Bone marrow (tissue), 2 donors: ENCODE measurements around the gene RAB3A.
"Not testable (repeated sequence)": the region's sequence is repeated elsewhere in the genome, so short reads cannot be mapped to it uniquely, and the experiment has no call there.

Source experiments
- DNase-seq, 2 donors: peaks; one replicate each; lab custom pipeline; 2025; lab: John Stamatoyannopoulos, UW

RAB3A gene

DNA sequence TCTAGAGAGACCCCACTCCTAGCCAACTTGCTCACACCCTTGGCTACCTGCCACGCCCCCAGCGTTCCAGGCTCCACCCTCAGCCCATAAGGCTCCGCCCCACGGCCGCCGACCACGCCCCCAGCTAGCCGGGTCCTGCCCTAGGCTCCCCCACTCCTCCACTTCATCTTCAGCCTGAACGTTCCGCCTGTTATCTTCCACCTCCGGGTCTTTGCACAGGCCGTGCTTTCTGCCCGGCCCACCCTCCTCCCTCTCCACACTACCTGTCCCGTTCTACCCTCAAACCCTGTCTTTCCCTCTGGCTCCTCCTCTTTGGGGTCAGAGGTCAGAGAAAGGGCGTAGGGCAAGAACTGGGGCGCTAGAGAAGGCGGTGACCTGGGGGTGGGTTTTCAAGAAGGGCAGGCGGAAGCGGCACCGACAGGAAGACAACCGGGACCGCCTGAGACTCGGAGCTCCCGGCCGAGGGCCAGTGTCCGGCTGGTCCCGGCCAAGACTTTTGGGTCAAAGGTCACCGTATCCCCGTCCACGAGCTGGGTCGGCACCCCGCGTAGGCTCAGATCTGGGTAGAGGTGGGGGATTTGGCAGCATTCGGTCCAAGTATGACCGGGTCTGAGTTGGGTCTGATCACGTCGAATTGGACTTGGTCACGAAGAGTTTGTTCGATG lies 20.1 kb upstream of the RAB3A start:
- peak in 1 of 2 donors; percentile 44 for DNase-seq

DNA sequence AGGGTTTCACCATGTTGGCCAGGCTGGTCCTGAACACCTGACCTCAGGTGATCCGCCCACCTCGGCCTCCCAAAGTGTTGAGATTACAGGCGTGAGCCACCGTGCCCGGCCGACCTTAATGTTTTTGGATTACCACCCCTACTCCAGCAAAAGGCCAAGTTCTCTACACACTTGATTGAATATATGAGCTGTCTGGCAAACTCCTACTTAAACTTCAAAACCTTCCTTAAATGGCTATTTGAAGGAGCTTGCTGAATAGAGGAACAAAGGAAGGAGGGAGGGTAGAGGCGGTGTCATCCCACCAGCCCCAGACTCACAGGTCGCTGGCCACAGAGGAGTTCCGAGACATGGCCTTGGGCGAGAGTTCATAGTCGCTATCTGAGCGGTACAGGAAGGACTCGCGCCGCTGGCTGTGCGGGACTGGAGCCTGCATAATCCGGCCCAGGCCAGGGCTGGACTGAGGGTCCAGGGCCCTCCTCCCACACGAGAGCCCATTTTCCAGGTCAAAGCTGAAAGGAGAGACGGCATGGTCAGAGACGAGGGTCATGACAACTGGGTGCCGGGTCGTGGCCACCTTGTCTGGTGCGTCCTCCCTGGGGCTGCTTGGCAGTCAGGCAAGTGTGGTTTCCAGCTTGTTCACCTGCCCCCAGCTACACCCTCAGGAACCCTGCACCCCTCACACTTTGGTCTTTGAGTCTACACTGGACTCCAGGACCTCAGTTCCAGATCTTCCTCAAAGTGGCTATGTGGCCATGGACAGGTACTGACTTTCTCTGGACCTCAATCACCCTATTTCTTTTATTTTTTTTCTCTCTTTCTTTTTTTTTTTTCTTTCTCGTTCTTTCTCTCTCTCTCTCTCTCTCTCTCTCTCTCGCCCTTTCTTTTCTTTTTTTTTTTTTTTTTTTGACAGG lies 18.2 kb upstream of the RAB3A start:
- DNase-seq = no peak

DNA sequence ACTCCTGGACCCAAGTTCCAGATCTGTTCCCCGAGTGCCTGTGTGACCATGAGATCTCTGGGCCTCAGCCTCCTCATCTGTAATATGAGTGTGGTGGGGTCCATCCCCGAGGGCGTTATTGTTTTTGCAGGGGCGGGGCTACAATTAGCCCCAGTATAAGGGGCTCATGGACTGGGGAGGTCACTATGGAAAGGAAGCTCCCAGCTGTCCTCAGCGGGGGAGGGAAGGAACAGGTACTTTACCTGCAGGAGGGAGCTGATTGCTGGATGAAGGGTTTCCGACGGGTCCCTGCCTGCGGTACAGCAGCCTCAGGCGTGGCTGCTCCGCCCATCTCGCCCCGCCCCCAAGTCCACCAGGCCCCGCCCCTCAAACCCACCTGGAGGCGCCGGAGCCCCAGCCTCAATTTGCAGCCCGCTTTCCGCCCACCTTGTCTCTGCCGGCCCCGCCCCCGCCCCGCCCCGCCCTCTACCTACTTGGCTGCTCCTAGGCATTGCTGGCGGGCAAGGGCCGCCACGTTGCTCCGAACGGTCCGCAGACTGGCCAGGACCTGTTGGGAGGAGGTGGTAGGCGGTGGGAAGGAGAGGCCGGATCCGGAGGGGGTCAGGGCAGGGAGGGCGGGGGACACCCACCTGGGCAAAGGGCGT lies 16.9 kb upstream of the RAB3A start:
- no peak for DNase-seq

DNA sequence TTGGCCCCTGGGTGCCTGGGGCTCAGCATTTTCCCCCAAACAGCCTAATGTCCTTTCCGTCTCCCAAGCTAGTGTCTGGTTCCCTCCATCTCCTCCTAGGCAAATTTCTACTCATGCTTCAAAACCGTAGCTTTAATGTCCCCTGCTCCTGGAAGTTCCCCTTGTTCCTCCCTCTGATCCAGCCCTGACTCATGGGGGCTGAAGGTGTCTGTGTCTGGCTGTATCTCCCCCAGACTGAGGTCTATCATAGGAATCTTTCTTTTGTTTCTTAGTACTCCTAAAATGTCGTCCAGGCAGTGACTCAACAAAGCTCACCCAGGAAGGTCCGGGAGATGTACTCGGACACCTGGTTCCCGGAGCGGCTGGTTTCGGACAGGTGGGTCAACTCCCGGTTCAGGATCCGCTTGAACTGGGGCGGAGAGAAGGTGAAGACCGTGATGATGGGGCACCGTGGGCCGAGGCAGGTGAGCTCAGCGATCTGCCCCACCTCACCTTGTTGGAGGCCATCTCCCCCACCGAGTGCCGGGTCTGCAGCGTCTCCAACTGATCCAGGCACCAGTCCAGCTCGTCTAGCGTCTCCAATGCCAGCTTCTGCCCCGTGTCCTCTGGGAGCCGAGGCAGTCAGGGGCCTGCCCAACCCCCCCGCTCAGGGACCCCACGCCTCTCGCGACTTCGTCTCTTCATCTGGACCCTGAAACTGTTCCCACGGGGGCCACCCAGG lies 16.2 kb upstream of the RAB3A start:
- DNase-seq = no peak

DNA sequence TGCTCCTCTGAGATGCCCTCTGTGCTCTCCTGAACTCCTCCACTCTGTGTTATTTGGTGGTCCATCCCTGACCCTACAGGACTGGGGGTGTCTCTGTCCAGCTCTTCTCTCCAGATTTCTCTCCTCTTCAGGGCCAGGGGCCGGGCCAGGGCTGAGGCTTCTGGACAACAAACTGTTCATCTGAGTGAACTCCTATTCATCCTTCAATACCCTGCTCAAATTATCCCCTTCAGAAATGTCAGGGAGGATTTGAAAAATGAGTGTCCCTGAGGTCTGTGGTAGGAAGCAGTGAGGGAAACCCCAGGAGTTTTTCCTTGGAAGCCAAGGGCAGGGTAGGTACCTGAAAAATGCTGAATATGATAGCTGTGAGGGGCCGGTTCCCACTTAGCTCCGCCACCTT lies 14.8 kb upstream of the RAB3A start:
- DNase-seq = no peak

DNA sequence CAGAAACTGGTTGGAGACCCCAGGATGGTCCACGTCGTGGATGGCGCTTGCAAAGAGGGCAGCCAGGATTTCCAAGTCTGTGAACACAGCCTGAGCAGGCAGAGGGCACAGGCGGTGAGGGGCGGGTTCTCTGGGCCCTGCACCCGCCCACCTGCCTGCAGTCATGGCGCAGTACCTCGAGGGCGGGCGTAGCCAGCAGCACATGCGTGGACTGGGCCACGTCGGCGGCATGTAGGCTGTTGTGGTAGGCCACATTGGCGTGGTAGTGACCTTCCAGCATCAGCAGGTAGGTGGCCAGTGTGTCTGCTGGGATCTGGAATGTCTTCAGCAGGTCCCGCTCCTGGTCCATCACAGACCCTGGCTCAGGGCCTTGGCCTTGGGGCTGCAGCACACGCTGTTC lies 14.3 kb upstream of the RAB3A start:
- DNase-seq = no peak

DNA sequence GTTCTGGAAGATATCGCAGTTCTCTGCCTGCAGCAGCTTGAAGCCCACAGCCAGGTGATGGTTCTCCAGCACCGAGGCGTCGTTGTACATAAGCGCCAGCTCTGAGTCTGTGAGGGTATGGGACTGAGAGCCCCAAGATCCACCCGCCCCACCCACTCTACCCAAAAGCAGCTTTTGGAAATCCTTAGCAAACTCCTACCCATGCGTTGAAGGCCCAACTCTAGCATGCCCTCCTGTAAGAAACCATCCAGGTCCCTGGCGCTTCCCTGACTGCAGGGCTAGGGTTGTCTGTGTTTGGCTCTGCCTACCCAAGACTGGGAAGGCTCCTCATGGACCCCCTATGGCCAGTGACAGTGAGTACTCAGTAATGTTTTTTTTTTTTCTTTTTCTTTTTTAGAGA lies 12.9 kb upstream of the RAB3A start:
- DNase-seq = no peak

DNA sequence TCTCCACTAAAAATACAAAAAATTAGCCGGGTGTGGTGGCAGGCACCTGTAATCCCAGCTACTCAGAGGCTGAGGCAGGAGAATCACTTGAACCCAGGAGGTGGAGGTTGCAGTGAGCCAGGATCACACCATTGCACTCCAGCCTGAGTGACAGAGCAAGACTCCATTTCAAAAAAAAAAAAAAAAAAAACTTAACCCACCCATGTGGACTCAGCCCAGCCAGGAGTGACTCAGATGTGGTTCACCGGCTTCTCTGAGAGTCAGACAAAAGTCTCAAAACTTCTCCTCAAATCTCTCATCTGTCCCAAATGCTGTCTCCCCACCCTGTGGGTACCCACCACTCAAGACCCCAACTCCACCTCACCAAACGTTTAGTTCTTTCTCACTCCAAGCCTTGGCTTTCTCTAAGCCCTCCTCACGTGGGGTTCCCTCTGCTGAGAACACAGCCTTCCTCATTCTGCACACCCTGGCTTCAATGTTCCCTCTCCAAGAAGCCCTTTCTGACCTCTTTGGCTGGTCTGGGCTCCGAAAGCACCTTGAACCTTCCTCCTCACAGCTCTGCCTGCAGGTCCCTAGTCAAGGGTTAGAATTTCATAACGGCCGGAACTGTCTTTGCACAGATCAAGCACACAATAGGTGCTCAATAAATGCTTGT lies 11.1 kb upstream of the RAB3A start:
- no peak for DNase-seq

DNA sequence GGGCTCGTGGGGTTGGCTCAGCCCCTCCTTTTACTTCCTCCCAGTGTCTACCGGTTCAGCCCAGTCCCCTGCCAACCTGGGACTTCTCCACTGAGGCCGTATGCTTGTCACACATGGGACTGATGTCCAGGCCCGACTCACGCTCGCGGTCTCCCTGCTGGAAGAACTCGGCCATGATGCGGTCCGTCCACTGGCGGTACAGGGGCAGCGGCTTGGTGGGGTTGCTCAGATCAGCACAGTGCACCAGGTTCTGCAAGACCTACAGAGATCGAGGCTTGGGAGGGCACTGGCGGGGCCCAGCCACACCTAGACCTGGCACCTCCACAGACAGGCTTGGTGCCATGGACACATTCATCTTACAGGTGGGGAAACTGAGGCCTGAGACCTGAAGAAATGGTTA lies 7.8 kb upstream of the RAB3A start:
- no peak for DNase-seq

DNA sequence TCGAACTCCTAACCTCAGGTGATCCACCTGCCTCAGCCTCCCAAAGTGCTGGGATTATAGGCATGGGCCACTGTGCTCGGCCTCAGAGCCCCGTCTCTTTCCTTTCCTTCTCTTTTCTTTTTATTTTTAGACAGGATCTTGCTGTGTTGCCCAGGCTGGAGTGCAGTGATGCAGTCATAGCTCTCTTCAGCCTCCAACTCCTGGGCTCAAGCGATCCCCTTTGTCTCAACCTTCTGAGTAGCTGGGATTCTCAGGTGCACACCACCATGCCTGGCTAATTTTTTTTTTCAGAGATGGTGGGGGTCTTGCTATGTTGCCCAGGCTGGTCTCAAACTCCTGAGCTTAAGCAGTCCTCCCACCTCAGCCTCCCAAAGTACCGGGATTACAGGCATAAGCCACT lies 6.1 kb upstream of the RAB3A start:
- not testable (repeated sequence) for DNase-seq

DNA sequence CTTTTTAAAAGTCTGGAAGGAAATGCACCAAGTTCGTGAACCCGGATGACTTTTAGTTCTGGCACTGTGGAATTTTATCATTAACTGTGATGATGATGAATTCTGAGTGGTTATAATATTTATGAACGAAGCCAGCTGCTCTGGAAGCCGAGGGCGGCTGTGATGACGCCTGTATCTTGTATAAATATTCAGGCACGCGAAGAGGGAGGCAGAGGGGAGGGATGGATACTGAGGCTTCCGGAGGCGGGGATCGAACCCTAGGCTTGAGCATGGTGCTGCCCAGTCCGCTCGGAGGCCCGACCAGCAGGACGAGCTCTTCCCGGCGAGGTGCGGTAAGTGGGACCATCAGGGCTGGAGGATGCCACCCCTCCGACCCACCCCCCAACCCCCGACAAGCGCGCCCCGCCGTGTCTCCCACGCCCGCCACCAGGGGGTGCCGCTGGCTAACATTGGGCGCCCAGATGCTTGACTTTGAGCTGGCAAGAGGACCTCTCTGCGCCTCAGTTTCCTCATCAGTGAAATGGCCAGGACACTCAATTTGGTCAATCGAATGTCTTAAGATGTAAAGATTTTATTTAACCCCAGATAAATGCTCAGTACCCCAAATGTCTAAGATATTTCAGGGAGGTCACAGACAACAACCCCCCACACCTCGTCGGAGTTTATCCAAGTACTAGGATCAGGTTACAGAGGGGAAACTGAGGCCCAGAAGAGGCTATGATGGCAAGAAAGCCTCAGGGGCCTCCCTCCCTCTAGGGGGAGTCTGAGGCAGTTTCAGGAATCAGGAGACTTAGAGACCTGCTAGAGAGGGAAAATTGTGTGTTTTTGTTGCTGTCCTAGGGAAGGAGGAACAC lies 4.5 kb upstream of the RAB3A start:
- peak in 1 of 2 donors; percentile 17 for DNase-seq

DNA sequence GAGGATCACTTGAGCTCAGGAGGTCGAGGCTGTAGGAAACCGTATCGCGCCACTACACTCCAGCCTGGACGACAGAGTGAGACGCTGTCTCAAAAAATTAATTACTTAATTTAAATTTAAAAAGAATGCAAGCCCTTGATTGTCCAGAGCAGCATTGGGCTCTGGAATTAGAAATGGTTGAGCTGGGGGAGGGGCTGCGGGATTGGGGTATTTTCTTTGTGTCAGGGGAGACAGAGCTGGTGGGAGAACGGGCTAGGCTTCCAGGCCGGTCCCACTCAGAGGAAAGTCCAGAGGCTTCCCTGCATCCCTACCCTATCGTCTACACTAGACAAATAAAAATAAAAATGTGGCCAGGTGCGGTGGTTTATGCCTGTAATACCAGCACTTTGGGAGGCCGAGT lies 2.2 kb upstream of the RAB3A start:
- no peak for DNase-seq

DNA sequence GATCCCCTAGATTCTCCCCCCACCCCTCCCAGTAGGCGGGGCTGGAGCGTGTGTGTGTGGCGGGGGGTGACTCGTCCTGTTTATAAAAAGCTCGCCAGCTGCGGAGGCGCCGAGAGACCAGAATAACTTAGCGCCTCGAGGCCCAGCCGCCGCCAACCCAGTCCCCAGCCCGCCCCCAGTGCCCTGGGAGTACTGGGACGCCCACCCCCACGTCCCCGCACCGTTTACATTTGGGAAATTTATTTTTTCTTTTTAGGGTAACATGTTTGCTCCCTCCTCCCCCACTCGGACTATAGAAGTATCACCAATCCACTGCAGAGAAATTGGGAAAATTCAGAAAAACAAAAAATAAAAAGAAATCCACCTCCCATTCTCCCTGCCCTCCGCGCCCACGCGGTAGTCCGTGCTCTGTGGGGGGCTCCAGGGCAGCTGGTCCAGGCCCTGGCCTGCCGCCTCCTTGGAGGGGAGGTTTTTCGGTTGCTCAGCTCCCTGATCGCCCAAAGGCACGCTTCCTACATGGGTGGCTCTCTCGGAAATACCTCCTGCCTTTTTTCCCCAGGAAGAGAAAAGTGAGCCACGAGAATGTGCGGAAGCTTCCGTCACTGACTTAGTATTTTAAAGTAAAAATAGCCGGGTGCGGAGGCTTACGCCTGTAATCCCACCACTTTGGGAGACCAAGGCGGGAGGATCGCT lies 1.5 kb upstream of the RAB3A start:
- peak; percentile 38 to 41 for DNase-seq

DNA sequence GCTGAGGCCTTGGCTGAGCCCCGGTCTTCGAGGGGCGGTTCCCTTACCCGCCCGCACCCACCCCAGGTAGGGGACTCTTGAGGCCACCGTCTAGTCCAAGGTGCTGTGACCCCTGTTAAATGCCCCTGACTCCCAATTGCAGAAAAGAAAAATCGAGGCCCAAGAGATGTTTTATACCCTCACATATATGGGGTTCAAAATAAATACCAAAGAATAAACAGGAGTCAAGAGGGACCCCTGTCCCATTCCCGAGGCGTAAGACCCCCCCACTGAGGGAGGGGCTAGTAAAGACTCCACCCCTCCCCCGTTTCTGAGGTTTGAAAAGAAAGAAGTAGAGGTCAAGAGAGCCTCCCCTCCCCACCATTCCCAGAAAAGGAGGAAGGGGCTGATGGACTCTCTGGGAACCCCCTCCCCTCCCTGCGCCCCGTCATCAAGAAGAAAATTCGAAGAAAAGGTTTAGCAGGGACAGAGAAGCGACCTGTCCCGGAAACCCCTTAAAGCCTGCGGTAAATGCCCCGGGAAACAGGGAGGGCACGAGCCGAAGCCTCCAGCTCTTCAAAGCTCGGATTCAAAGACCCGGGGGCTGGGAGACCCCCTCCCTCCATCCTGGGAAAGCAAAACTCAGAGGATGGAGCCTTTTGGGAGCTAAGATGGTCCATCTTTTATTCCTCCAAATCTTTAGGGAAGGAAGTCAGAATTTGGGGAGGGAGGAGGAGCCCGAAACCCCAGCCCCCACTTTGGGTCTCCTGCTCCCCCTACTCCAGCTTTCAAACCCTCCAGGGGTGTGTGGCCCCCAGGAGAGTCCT lies 755 bp upstream of the RAB3A start:
- DNase-seq = peak in 1 of 2 donors; percentile 66

DNA sequence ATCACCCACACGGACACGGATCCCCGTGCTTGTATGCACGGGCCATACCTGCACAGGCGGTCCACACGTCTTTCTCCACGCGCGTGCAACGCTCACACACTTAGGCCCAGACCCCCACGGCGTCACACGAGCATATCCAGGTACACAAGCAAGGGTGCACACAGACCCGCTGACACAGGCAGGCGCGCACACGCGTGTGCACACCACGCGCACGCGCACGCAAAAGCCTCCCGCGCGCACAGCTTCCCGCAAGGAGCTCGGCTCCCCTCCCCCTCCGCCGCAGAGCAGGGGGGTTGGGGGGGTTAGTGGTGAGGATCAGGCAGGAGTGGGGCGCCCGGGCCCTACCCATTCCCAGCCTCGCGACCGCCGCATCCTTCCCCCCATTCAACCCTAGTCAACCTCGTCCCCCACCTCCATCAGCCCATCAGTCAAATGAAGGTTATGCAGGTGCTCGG lies 407 bp downstream of the RAB3A start:
- no peak for DNase-seq

DNA sequence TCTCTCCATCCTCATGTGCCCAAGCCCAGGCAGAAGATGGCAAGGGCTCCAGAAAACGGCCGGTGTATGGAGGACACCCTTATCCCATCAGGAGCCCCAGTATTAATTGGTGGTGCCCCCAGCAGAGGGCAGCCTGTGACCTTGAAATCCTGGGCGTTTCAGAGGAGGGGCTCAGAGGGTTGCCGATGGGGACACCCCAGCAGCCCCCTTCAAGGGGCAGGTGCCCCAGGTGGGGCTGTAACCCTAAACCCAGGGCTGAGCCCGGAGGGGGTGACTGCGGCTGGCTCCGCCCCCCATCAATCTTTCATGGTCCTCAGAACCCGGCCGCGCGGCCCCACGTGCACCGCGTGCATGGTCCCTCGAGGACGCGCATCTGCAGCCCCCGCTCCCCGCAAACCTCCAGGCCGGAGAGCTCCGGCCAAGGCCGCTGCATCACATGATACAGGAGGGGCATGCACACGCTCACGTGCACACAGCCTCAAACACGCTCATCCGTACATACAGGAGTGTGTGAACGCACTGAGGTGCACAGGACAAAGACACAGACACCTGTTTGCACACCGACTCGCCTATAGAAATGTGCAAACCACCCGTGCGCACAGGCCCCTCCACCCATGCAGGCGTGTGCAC lies 949 bp downstream of the RAB3A start:
- no peak for DNase-seq

DNA sequence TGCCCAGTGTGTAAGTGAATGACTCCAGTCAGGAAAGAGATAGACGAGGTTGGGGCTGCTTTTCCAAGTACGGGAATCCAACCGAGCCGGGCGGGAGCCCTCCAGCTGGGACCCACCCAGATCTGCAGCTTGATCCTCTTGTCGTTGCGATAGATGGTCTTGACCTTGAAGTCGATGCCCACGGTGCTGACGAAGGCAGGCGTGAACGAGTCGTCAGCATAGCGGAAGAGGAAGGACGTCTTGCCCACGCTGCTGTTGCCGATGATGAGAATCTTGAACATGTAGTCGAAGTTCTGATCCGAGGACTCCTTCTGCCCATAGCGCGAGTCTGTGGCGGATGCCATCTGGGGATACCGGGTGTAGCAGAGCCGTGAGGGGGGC lies 1.5 kb downstream of the RAB3A start:
- DNase-seq = no peak

DNA sequence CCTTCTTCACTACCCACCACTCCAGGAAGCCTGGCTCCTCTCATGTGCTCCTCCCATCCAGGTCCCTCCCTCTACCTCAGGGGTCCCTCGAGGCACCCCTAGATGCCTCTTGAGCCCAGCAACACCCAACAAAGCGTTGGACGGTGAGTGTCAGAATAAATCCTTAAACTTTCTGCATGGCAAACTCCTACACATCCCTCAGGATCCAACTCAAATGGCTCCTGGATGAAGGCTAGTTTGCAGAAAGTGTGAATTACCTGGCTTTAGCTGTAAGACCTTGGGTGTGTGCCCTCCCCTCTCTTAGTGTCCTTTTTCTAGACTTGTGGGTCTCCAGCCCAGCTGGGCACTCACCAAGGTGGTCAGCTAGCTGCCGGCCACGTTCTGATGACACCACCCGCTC lies 5.5 kb downstream of the RAB3A start:
- DNase-seq = no peak

DNA sequence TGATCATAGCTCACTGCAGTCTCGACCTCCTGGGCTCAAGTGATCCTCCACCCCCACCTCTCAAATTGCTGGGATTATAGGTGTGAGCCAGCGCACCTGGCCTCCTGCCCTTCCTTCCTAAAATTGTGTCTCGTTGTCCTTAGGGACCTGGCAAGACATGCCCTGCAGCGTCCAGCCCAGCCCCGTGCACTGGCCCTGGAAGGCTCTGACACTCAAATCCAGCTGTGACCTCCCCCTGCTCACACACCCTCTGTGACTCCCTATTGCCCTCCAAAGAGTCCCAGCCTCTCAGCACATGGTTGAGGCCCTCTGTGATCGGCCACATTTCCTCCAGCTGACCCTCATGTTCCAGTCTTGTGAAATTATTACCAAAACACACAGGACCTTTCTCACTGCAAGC lies 5.9 kb downstream of the RAB3A start:
- no peak for DNase-seq
